Activated CD8-positive, alpha-beta memory T cell treated with anti-CD3 and anti-CD28 coated beads for 24 hours (primary cell): Measurements from ENCODE around the gene LINC00632.
A peak's percentile ranks its signal among the peaks of the same experiment; 100 is the strongest.

Experiments used
- DNase-seq: peaks from one replicate; pipeline ENCODE4 v3.0.0-alpha.2; 2020

The LINC00632 gene

DNA sequence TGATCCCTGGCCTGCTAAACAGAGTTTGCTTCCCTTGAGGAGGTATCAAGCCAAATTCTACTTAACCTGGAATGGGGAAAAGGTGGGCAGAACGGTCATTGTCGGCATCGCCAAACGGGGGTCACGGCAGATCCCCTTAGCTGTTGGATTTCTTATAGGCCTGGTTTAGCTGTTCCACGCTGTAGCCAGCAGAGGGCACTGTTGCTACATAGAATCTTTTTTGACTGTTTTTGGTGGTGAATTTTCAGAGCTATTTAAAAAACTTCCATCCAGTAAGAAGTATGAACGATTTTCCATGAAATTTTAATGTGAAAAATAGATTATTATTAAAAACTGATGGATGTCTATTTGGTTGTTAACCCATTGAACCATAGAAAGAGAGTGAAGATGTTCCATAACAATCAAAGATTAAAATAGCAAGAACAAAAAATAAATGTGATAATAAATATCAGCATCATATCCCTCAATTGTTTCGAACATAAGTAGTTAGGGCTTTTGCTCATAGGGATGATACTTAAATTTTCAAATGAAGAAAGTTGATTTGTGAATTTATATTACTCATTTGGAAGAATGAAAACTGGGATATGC, 56.6 kb downstream of the LINC00632 start:
- peak; percentile 74 for DNase-seq

DNA sequence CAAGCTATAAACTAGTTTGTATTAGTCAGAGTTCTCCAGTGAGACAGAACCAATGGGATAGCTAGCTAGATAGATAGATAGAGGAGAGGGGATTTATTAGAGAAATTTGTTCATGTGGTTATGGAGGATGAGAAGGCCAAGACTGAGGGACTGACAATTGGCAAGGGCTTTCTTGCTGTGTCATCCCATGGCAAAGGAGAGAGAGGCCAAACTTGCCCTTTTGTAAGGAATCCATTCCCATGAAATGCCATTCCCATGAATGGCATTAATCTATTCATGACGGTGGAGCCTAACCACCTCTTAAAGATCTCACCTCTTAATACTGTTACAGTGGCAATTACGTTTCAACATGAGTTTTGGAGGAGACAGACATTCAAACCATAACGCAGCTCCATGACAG, 58.1 kb downstream of the LINC00632 start:
- no peak for DNase-seq

DNA sequence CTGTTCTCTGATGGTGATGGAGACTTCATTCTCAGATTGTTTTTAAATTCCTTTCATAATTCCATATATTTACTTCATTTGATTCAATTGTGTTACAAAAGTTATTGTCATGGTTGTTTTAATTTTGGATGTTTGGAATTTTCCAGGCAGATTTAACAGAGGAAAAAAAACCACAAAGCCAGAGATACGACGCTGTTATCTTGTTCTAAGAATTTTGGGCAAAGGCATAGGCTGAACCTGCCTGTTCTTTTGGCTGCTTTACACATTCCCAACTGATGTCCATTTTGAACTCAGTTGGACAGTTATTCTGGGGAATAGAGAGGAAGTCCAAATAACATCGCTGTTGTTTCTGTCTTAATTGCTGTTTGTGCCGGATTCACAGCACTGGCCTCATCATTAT, 65.7 kb downstream of the LINC00632 start:
- DNase-seq, result no peak

DNA sequence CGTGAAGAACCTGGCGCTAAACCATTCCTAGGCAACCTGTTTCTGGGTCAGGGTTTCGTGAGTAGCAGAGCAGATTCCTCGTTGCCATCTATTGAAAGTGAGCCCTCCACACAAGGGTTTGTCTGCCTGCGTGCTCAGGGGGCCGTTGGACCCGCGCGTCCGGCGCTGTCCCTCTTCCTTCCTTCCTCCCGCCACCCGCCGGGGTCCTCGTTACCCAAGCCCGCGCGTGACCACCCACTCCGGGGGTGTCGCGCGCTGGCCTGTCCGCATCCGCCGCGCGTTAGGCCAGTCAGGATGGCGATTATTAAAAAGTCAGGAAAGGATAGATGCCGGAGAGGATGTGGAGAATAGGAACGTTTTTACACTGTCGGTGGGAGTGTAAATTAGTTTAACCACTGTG, 66.8 kb downstream of the LINC00632 start:
- no peak for DNase-seq

DNA sequence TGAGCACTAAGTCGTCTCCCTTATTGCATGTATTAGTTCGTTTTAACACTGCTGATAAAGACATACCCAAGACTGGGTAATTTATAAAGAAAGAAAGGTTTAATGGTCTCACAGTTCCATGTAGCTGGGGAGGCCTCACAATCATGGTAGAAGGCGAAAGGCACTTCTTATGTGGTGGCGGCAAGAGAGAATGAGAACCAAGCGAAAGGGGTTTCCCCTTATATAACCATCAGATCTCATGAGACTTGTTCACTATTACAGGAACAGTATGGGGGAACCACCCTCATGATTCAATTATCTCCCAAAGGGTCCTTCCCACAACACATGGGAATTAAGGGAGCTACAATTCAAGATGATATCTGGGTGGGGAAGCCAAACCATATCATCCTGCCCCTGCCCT, 85.1 kb downstream of the LINC00632 start:
- DNase-seq, result no peak

DNA sequence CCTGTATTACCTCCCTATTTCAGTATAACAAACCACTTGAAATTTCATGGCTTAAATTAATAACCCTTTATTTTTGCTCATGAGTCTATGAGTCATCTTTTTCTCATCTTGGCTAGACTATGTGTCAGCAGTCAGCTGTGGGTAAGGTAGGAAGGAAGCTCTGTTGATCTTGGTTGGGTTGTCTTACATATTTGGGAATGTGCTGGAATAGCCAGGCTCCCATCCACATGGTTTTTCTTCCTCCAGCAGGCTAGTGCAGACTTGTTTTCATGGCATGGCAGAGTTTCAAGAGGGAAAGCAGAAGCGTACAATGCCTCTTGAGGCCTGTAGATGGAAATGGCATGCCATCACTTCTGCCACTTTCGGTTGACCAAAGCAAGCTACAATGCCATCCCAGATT, 89.7 kb downstream of the LINC00632 start:
- no peak for DNase-seq

DNA sequence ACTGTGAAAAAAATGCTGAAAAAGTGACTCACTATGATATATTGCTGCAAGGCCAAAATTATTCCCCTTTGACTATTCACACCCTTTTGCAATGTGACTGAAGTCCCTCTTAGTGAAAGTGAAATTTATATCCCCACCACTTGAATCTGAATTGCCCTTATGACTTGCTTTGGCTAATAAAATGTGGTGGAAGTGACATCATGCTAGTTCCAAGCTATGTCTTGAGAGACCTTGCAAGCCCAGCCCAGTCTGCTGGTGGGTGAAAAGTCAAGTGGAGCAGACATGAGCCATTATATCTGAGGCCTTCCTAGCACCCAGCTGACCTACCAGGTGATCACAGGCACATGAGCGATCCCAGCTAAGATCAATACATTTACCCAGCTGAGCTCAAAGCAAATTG, 94.7 kb downstream of the LINC00632 start:
- DNase-seq, result no peak

DNA sequence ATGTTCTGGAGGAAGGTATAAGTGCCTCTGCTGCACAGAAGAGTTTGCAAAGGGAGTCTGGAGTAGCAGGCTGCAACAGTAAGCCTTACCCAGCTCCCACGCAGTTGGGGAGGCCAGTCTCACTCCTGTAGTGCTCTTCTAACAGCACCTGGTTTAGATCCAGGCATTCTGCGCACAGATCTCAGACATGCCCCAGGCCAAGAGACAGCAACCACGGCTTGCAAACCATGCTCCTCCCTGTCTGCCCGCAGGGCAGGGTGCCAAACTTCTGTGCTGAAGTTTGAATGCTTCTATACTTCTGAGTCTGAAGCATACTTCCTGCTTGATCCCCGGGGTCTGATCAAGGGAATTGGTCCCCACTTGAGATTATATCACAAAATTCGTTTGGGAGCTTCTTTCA, 106.3 kb downstream of the LINC00632 start:
- DNase-seq, result no peak

DNA sequence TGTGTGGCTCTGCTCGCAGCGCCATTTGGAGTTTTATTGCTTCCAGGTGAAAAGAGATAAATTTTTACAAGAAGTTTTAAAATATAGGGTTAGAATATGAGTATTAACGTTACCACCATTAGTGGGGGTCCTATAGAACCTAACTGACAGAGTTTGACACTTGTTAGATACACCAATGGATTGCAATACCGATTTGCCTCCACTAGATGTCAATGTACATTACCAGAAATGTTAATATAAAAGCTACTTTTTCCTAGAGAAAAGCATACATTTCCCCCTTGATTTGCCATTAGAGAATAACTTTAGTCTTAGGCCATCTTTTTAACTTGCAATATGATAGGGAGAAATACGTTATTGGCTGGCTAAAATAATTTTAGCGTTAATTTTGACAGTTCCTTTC, 108.4 kb downstream of the LINC00632 start:
- DNase-seq, result no peak

DNA sequence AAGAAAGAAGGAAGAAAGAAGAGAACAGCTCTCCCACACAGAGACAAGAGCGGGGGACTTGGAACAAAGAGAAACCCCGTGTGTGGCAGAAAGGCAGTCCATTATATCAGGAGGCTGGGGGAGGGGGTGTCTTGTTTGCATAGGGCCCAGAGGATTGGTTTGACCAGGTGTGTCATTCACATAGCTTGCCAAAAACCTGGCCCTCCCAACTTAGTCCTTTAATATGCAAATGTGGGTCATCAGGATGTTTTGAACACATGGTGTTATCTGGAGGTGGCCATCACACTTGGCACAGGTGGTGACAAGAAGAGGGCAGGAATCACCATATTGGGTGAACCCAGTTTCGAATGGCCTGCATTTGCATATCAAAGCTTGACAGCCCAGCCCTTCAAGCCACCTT, 111.7 kb downstream of the LINC00632 start:
- DNase-seq, result no peak

DNA sequence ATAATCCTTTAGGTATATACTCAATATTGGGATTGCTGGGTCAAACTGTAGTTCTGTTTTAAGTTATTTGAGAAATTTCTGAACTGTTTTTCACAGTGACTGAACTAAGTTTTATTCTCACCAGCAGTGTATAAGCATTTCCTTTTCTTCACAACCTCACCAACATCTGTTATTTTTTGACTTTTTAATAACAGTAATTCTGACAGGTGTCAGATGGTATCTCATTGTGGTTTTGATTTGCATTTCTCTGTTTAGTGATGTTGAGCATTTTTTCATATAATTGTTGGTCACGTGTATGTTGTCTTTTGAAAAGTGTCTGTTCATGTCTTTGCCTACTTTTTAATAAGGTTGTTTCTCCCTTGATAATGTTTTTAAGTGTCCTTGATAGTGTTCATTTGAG, 112.6 kb downstream of the LINC00632 start:
- DNase-seq, result no peak

DNA sequence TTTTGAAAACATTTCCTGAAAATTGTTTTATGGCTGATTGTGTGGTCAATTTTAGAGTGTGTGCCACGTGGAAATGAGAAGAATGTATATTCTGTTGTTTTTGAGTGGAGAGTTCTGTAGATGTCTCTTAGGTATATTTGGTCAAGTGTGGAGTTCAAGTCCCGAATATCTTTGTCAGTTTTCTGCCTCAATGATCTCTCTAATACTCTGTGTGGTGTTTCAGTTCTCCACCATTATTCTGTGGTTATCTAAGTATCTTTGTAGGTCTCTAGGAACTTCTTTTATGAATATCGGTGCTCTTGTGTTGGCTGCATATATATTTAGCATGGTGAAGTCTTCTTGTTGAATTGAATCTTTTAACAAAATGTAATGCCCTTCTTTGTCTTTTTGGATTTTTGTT, 113.3 kb downstream of the LINC00632 start:
- DNase-seq, result no peak

DNA sequence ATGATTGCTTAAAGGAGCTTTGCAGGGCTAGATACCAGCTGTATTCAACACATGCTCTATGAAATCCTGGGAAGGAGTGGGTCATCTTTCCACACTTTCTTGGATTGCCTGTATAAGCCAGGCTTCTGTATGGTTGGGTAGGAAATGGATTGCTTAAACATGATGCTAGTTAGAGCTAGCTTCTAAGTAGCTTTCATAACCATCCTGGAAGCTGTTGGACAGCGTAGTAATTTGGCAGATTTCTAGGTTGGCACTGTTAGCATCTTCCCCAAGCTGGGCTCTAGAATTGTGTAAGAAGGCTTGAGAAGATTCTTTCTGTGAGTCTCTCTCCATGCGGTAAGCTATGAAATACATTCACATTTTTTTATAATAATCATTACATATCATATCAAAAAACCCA, 127.3 kb downstream of the LINC00632 start:
- DNase-seq, result no peak
